SK-N-MC (cell line): ENCODE measurements around the gene HPCAL1.

Source experiments
- FOXP2 ChIP-seq: optimal IDR thresholded peaks from 2 replicates; pipeline ENCODE3; 2011; ENCODE audit warnings: mild to moderate bottlenecking, moderate library complexity; ENCODE audit not compliant: insufficient read depth; ENCODE audit errors: extremely low read length, control extremely low read depth
- POLR2AphosphoS5 ChIP-seq: IDR thresholded peaks from 2 replicates; pipeline ENCODE4 v1.6.1; 2012; ENCODE audit warnings: mild to moderate bottlenecking, low read depth, low read length, borderline replicate concordance

DNA sequence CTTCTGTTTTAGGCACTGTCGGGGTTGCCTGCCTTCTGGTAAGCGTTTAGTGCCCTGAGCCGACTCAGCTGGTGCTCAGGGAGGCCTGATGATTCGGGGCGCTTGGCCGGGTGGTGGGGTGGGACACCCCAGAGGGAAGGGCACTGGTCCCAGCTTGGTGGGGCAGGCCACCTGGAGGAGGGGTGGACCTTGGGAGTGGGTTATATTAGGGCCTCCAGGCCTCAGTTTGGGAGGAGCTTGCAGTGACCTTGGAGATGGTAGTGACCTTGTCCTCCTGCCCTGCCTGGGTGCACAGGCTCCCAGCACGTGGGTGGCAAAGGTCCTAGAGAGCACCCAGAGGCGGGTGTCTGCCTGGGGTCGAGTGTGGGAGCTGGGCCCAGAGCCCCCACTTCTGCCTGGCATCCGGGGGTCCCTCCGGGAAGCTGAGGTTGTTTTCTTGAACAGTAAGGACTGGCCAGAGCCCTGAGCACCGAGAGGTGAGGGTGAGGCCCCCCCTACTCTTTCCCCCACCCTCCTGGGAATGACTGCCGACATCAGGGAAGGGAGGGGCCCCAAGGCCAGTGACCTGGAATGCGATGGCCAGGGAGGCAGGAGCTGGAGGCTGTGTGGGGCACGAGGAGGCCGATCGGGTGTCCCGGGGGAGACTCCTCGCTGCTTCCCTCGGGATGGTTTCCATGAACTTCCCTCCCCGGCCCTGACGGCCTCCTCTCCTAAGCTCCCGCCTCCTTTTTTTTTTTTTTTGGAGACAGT, 61.3 kb downstream of the HPCAL1 start:
- TF ChIP-seq POLR2AphosphoS5 (no peak), FOXP2 (no peak)
